Measurements from ENCODE around the gene CPSF7. TPM values are rescaled to one million over a fixed set of nuclear protein-coding genes. Genes with fewer than 3 reads are reported as not detected.

Gene CPSF7
- total RNA-seq, 2 donors from 2014 or later = 101 to 132 TPM

DNA sequence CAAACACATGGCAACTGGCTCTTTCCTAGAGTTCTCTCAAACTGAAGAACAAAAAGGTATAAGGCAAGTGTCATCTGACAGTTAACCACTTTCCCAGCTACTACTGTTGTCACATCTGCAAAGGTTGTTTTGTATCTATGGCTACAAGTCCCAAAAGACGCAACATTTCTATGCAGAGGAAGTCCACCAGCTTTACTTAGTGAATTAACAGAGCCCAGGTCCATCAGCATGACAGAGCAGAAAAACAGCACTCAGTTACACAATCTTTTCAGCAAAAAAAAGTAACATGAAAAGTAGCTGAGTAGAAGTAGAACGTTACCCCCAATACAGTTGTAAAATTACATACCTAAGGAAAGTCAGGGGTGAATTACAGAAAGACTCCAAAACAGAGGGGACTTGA lies 12.1 kb downstream of the CPSF7 start:
- Mint-ChIP-seq H3K27me3 (no peaks in the 10 kb centered on the region), H3K4me3 (no peak overlapping the region), H3K9me3 (no peaks in the 10 kb centered on the region), H3K36me3 (peaks cover 47% of the 10 kb centered on the region), H3K4me1 (ENCODE audit: low read depth in 2 of 2) (peaks cover 18 to 34% of the 10 kb centered on the region in 2 donors), H3K27ac (peak overlapping the region; percentile 23 to 72)
- DNase-seq (ENCODE audit: low spot score) (no peak), ATAC-seq (peak in 1 of 2 donors; percentile 13)

DNA sequence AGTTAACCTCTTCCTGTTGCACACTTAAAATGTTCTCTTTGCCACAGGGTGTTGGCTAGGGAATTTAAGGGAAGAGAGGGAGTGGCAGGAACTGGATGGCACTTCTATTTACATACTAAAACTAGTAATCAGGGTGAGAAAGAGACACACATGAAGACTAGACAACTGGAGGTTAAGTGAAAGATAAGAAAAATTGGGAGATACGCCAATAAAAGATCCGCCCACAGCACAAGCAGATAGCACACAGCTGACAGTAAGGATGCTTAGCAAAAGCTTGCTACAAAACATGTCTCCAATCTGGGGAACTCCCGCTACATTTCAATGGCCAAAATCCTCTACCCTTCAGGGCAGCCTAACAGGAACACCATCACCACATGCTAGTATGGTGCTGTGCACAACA lies 12.8 kb downstream of the CPSF7 start:
- ATAC-seq = no peak
- no peak overlapping the region for H3K4me3 Mint-ChIP-seq
- peaks cover 18 to 32% of the 10 kb centered on the region in 2 donors for H3K4me1 Mint-ChIP-seq (ENCODE audit: low read depth in 2 of 2)
- peak overlapping the region; percentile 34 to 72 for H3K27ac Mint-ChIP-seq
- no peak for DNase-seq (ENCODE audit: low spot score)
- H3K27me3 Mint-ChIP-seq = no peaks in the 10 kb centered on the region
- H3K9me3 Mint-ChIP-seq = no peaks in the 10 kb centered on the region
- H3K36me3 Mint-ChIP-seq = peaks cover 47% of the 10 kb centered on the region

DNA sequence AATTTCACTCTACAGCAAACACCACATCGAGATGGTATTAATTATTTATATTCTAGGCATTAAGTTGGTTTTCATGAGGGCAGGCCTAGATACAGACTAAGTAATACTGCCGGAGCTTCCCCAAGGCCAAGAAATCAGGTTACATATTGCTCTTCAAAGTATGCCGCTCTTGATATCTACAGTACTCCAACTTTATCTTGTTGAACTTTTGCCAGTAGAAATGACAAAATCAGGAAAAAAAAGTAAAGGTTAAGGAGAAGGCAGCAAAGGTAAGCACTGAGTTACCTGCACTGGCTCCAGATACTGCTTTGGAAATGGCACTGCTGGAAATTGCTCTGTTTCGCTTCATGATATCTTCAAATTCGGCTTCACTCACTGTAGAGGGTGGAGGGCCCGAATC lies 14.4 kb downstream of the CPSF7 start:
- Mint-ChIP-seq H3K4me3 (no peak overlapping the region), H3K4me1 (ENCODE audit: low read depth in 2 of 2) (peaks cover 12 to 35% of the 10 kb centered on the region in 2 donors), H3K27ac (peak overlapping the region; percentile 66 to 76), H3K9me3 (no peaks in the 10 kb centered on the region), H3K27me3 (no peaks in the 10 kb centered on the region), H3K36me3 (peaks cover 52% of the 10 kb centered on the region)
- DNase-seq (ENCODE audit: low spot score) = no peak
- ATAC-seq = no peak

DNA sequence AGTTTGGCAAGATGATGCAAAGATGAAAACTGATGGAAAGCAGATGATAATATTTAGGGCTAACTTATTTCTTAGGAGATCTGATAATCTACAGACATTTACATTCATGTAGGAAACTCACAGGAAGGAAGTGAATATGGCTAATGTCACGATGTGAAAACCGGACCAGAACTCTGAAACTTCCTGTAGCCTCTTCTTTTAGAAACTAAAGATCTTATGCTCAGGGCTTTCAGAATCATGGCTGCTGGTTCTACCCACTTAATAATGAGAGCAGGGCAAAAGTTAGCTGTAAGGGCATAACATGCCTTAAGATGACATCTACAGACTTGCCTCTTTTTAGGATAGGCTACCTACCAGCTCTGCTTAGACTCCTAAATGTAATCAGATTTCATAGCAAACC lies 15.2 kb downstream of the CPSF7 start:
- no peaks in the 10 kb centered on the region for H3K9me3 Mint-ChIP-seq
- H3K27ac Mint-ChIP-seq = peak overlapping the region; percentile 66 to 76
- ATAC-seq (no peak), DNase-seq (ENCODE audit: low spot score) (no peak)
- peaks cover 46% of the 10 kb centered on the region for H3K36me3 Mint-ChIP-seq
- peaks cover 9 to 34% of the 10 kb centered on the region in 2 donors for H3K4me1 Mint-ChIP-seq (ENCODE audit: low read depth in 2 of 2)
- no peaks in the 10 kb centered on the region for H3K27me3 Mint-ChIP-seq
- H3K4me3 Mint-ChIP-seq = no peak overlapping the region

DNA sequence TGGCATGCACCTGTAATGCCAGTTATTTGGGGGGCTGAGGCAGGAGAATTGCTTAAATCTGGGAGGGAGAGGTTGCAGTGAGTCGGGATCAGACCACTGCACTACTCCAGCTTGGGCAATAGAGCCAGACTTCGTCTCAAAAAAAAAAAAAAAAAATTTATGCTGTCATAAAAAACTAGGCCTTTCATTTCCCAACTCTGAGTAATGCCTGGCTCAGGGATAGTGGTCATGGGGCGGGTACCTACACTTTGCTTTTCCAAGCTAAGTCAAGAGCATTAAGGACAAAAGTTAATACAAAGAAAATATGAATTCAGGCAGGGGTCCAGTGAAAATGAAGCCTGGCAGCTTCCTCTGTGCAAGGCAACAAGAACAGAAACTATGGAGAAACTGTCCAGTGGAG lies 16.3 kb downstream of the CPSF7 start:
- Mint-ChIP-seq H3K27me3 (no peaks in the 10 kb centered on the region), H3K4me3 (no peak overlapping the region), H3K27ac (peak overlapping the region in 1 of 2 donors; percentile 66), H3K9me3 (no peaks in the 10 kb centered on the region), H3K4me1 (ENCODE audit: low read depth in 2 of 2) (peaks cover 9 to 30% of the 10 kb centered on the region in 2 donors), H3K36me3 (peaks cover 46% of the 10 kb centered on the region)
- ATAC-seq (no peak), DNase-seq (ENCODE audit: low spot score) (no peak)

DNA sequence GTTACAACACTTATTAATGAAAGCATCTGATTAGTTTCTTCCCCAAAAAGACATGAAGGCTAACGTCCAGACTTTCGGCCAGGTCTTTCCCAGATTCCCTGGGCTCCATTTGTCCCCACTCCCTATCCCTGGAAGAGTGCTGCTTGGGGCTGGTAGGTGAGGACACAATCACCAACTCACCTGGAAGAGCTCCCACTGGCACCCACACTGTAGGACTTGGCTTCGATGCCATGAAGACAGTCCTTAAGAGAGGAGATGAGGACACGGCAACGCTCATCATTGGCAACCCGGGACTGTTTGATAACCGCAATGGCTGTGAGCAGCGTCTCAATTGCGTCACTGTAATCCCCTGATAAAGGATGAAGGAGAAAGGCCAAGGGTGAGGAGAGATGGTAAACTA lies 18.2 kb downstream of the CPSF7 start:
- Mint-ChIP-seq H3K36me3 (peaks cover 43% of the 10 kb centered on the region), H3K27me3 (no peaks in the 10 kb centered on the region), H3K4me3 (no peak overlapping the region), H3K9me3 (no peaks in the 10 kb centered on the region), H3K27ac (no peak overlapping the region), H3K4me1 (ENCODE audit: low read depth in 2 of 2) (peaks cover 0 to 21% of the 10 kb centered on the region in 2 donors)
- ATAC-seq = no peak
- no peak for DNase-seq (ENCODE audit: low spot score)

DNA sequence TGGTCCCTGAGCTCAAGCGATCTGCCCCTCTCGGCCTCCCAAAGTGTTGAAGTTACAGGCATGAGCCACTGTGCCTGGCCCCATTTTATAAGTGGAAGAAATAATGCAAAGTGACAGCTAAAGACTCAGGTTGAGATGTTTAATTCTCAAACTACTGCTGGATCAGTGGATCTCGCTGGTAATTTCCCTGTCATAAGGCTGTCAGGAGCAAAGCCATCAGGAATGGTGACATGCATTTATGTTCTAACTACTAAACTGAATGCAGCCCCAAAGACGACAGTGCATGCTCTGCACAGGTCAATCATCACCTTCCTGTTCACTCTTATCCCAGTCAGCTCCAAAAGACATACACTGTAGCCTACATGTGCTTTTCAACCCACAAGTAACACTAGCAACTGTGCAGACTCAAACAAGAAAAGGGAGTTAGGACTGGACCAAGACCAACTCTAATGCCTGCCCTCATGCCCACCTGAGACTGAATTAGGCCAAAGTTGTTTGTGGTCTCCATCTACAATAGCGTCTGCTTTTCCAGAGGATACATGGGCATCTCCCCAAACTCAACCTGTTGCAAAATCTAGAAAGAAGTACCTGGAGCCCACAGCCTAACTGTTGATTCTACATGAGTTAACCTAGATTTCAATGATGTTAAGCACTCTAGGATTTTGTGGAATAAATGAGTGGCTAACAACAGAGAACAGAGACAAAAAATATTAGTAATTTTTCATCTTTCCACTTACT lies 22.6 kb downstream of the CPSF7 start:
- ATAC-seq (no peak), DNase-seq (ENCODE audit: low spot score) (no peak)
- H3K9me3 Mint-ChIP-seq = no peaks in the 10 kb centered on the region
- H3K27ac Mint-ChIP-seq = peak overlapping the region in 1 of 2 donors; percentile 47
- H3K36me3 Mint-ChIP-seq = peaks cover 32% of the 10 kb centered on the region
- H3K27me3 Mint-ChIP-seq = no peaks in the 10 kb centered on the region
- H3K4me1 Mint-ChIP-seq (ENCODE audit: low read depth in 2 of 2) = peaks cover 0 to 14% of the 10 kb centered on the region in 2 donors
- H3K4me3 Mint-ChIP-seq = no peak overlapping the region

DNA sequence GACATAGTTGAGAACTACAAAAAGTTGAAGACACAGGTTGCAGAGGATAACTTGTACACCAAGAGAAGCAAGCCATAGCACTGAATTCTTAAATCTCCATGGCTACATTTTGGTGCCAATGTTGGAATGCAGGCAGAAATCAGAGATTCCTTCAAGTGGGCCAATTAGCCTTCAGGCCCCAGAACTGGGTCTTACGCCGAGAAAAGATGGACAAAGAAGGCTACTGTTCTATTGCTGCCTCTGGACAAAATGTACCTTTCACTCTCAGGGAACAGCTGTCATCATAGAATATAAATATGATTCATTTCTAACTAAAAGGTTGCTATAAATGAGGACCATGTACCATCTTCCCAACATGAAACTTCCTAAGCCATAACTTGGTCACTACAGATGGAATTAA lies 23.7 kb downstream of the CPSF7 start:
- ATAC-seq (no peak), DNase-seq (ENCODE audit: low spot score) (no peak)
- Mint-ChIP-seq H3K36me3 (peaks cover 24% of the 10 kb centered on the region), H3K9me3 (no peaks in the 10 kb centered on the region), H3K4me1 (ENCODE audit: low read depth in 2 of 2) (peaks cover 0 to 10% of the 10 kb centered on the region in 2 donors), H3K27me3 (no peaks in the 10 kb centered on the region), H3K27ac (no peak overlapping the region), H3K4me3 (no peak overlapping the region)

DNA sequence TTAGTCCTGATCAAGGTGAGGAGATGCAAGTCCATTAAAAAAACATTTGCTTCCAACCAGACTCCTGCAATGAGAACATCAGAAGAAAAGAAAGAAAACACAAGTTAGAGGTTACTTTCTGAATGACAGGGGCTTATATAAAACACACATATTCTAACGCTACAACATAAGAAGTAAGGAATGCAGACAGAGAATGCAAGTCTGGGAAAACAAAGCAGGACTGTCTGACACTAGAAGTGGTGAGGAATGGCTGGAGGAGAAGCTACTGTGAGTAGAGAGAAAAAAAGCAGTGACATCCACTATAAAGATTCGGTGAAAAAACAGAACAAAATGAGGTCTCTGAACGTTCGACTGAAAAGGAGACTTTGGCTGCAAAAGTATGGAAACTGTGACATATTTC lies 25.1 kb downstream of the CPSF7 start:
- no peak overlapping the region for H3K4me3 Mint-ChIP-seq
- H3K36me3 Mint-ChIP-seq = peaks cover 20% of the 10 kb centered on the region
- no peaks in the 10 kb centered on the region for H3K9me3 Mint-ChIP-seq
- H3K27ac Mint-ChIP-seq = peak overlapping the region in 1 of 2 donors; percentile 38
- DNase-seq (ENCODE audit: low spot score) = no peak
- H3K27me3 Mint-ChIP-seq = no peaks in the 10 kb centered on the region
- H3K4me1 Mint-ChIP-seq (ENCODE audit: low read depth in 2 of 2) = peaks cover 0 to 11% of the 10 kb centered on the region in 2 donors
- ATAC-seq = no peak

DNA sequence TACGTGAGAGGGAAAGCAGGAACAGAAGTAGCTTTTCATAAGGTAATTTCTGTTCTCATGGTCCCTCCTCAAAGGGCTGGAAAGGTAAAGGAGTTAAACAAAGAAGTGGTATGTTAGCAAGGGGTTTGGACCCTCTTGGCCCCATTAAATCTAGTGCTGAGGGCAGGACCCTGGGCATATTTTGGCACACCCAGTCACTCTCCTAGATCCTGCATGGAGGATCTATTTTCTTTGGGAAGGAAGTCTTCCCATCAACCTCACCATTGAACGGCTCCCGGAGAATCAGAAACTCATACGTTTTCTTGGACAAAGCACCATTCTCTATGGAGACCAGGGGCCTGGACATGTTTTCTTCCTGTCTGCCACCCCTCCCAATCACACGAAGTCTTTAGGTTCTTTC lies 25.7 kb downstream of the CPSF7 start:
- no peak overlapping the region for H3K4me3 Mint-ChIP-seq
- H3K27ac Mint-ChIP-seq = peak overlapping the region in 1 of 2 donors; percentile 38
- peaks cover 20% of the 10 kb centered on the region for H3K36me3 Mint-ChIP-seq
- no peaks in the 10 kb centered on the region for H3K27me3 Mint-ChIP-seq
- DNase-seq (ENCODE audit: low spot score) (no peak), ATAC-seq (no peak)
- no peaks in the 10 kb centered on the region for H3K9me3 Mint-ChIP-seq
- H3K4me1 Mint-ChIP-seq (ENCODE audit: low read depth in 2 of 2) = peaks cover 0 to 11% of the 10 kb centered on the region in 2 donors

DNA sequence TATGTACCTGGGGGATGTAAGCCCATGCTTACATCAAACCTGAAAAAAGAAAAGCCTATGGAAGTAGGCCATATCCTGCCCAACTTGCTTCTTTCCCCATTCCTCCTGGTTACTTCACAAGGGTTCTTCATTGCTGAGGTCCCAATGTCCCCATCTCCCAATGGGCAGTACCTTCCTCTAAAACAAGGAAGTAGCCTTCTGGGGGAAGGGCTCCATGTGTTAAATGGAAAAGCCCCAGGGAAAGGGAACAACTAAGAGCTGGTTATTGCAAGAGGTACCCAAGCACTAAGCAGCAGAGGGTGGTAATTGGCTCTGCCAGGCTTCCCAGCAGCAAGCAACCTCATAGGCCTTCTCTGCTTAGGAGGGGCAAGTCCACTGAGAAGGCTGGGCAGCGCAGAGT lies 26.1 kb downstream of the CPSF7 start:
- Mint-ChIP-seq H3K9me3 (no peaks in the 10 kb centered on the region), H3K4me1 (ENCODE audit: low read depth in 2 of 2) (peaks cover 0 to 11% of the 10 kb centered on the region in 2 donors), H3K27ac (no peak overlapping the region), H3K27me3 (no peaks in the 10 kb centered on the region), H3K36me3 (peaks cover 20% of the 10 kb centered on the region), H3K4me3 (no peak overlapping the region)
- ATAC-seq = no peak
- DNase-seq (ENCODE audit: low spot score) = no peak

DNA sequence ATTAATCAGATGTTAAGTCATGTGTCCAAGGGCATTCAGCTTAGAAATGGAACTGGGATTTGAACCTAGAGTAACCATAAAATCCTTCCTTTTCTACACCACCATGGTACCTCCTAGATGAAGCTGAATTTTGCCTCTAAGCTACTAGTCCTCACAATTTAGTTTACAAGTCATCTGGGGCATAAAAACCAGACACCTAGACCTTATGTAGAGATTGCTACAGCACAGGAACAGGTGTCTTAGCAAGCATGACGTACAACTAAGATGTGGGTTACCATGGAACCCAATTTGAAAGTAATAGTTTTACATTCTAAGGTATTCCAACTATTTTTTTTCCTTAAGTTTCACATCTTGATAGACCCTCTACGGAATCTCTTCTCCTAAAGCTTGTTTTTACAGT lies 28.2 kb downstream of the CPSF7 start:
- ATAC-seq (no peak), DNase-seq (ENCODE audit: low spot score) (no peak)
- Mint-ChIP-seq H3K36me3 (peaks cover 13% of the 10 kb centered on the region), H3K4me1 (ENCODE audit: low read depth in 2 of 2) (peaks cover 0 to 11% of the 10 kb centered on the region in 2 donors), H3K27ac (peak overlapping the region in 1 of 2 donors; percentile 2), H3K4me3 (no peak overlapping the region), H3K9me3 (no peaks in the 10 kb centered on the region), H3K27me3 (no peaks in the 10 kb centered on the region)

DNA sequence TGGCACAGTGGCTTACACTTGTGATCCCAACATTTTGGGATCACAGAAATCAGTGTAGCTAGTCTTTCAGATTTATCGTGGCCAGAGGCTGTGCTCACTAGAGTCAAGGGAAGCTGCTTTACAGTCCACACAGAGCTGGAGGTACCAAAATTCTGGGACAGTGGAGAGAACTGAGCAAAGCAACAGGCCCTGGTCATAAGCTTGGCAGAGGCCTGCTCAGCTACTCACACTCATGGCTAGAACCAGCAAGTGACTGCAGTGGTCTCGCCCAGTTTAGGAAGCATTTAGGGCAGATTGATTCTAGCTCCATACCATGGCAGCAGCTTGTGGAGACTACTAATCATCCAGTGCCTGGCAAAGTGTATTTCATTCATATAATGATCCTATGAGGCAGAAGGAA lies 28.6 kb downstream of the CPSF7 start:
- Mint-ChIP-seq H3K27me3 (no peaks in the 10 kb centered on the region), H3K4me1 (ENCODE audit: low read depth in 2 of 2) (peaks cover 0 to 11% of the 10 kb centered on the region in 2 donors), H3K4me3 (no peak overlapping the region), H3K27ac (peak overlapping the region; percentile 2 to 3), H3K36me3 (peaks cover 13% of the 10 kb centered on the region), H3K9me3 (no peaks in the 10 kb centered on the region)
- DNase-seq (ENCODE audit: low spot score) (no peak), ATAC-seq (peak in 1 of 2 donors; percentile 17)

DNA sequence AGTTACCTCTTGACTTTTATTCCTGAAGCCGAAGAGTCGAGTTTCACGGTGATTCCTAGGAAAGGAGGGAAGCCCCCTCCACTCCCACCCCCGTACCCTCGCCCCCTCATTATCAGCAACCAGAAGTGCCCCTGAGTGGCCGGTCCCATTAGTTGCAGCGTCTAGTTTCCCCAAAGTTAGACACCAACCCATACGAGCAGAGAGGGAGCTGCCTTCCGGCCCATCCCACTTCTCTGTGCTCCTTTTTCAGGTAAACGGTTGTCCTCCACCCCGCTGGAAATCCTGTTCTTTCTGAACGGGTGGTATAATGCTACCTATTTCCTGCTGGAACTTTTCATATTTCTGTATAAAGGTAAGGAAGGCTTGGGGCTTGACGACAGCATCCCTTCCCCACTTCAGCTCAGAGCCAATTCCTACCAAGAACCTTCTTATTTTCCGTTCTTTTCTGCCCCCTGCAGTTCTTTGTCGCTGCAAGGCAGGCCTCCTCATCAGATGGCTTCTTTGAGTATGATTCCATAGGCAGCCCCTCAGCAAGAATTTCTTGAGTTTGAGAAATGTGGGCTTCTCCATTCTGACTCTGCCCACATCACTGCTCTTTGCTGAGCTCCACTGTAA lies 36.7 kb downstream of the CPSF7 start:
- DNase-seq (ENCODE audit: low spot score) (no peak), ATAC-seq (no peak)
- Mint-ChIP-seq H3K27me3 (no peaks in the 10 kb centered on the region), H3K36me3 (no peaks in the 10 kb centered on the region), H3K9me3 (no peaks in the 10 kb centered on the region), H3K27ac (peak overlapping the region; percentile 92 to 95), H3K4me3 (peak overlapping the region; percentile 94), H3K4me1 (ENCODE audit: low read depth in 2 of 2) (peaks cover 22 to 23% of the 10 kb centered on the region in 2 donors)
